Effector memory CD4-positive, alpha-beta T cell (primary cell): ENCODE results near the gene CDH4.

Experiments
- DNase-seq, 3 donors: peaks; one replicate each; pipeline ENCODE4 v3.0.0-alpha.2; 2020
- H3K27ac ChIP-seq: 2 replicates; pipeline ENCODE4 v1.7.0; 2013; ENCODE audit warnings: mild to moderate bottlenecking, low read length, moderate library complexity; ENCODE audit not compliant: insufficient read depth, poor library complexity, severe bottlenecking
- H3K27me3 ChIP-seq: replicated peaks from 2 replicates; pipeline ENCODE4 v1.7.0; 2013; ENCODE audit warnings: mild to moderate bottlenecking, low read length; ENCODE audit not compliant: insufficient read depth, control insufficient read depth, poor library complexity, severe bottlenecking
- H3K36me3 ChIP-seq: 2 replicates; pipeline ENCODE4 v1.7.0; 2013; ENCODE audit warnings: mild to moderate bottlenecking, low read length, moderate library complexity; ENCODE audit not compliant: control insufficient read depth, insufficient read depth
- H3K4me1 ChIP-seq: 2 replicates; pipeline ENCODE4 v1.7.0; 2013; ENCODE audit warnings: low read length, mild to moderate bottlenecking; ENCODE audit not compliant: control insufficient read depth, insufficient read depth, poor library complexity, severe bottlenecking
- H3K4me3 ChIP-seq: 2 replicates; pipeline ENCODE4 v1.7.0; 2013; ENCODE audit warnings: low read length, low read depth, mild to moderate bottlenecking; ENCODE audit not compliant: insufficient read depth, poor library complexity, severe bottlenecking
- H3K9me3 ChIP-seq: 2 replicates; pipeline ENCODE4 v1.7.0; 2013; ENCODE audit warnings: mild to moderate bottlenecking, low read length, moderate library complexity; ENCODE audit not compliant: control insufficient read depth

Gene CDH4

DNA sequence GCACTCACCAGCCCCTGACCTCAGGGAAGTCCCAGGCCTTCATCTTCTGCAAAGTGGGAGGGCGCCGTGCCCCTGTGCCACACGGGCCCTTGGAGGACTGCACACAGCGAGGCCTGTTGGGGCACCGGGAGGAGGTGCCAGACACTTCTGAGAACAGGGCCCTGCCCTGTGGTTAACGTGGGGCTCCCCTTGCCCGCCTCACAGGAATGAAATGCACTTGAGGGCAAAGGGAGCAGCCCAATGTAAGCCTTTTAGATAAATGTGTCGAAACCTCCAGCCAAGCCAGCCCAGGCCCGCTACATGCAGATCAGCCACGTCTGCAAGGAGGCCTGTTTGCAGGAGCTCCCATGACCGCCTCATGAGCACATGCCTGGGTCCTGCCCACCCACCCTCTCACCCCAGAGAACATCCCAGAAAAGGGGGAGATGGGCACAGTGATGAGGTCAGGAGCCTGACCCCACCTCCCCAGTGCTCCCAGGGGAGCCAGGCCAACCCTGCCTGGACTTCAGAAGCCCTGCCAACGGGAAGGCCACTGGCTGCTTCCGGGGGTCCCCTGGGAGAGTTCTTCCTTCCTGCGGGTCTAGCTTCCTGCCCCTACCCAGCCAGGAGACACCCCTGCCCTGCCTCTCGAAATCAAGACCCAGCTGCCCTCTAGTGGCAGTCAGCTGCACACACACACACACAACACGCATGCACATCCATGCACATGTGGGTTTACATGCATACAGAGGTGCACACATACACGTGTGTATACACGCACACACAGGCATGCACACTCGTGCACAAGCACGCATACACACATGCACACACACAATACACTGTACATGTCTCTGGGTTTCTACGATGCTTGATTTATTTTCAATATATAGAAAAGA lies 634.9 kb downstream of the CDH4 start:
- H3K27ac ChIP-seq, result no peak overlapping the region
- no peak for DNase-seq
- H3K9me3 ChIP-seq, result no peaks in the 10 kb centered on the region
- H3K27me3 ChIP-seq, result no peaks in the 10 kb centered on the region
- H3K4me1 ChIP-seq, result no peaks in the 10 kb centered on the region
- H3K36me3 ChIP-seq, result no peaks in the 10 kb centered on the region
- no peak overlapping the region for H3K4me3 ChIP-seq

DNA sequence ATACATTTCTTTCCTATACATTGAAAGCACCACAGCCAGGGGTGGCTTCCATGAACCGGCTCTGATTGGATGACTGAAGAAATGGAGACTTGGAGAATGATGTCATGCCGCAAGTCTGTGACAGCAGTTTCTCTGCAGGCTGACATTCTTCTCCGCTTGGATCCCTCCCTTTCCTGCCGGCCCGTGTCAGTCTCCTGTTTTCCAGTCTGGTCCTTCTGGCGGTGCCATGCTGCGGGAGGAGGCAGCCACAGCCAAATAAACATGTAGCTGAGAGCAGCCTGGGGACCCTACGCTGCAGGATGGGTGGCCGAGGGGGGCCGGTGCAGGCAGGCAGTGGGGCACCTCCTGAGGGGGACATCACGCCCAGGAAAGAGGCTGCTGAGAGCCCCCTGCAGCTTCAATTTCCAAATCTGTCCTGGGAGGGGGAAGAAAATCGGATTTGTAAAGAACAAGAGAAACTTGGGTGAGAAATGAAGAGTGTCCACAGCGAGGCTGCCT lies 635.6 kb downstream of the CDH4 start:
- H3K27me3 ChIP-seq, result no peaks in the 10 kb centered on the region
- no peaks in the 10 kb centered on the region for H3K9me3 ChIP-seq
- no peak overlapping the region for H3K4me3 ChIP-seq
- H3K36me3 ChIP-seq, result no peaks in the 10 kb centered on the region
- no peak for DNase-seq
- H3K27ac ChIP-seq, result no peak overlapping the region
- H3K4me1 ChIP-seq, result no peaks in the 10 kb centered on the region

DNA sequence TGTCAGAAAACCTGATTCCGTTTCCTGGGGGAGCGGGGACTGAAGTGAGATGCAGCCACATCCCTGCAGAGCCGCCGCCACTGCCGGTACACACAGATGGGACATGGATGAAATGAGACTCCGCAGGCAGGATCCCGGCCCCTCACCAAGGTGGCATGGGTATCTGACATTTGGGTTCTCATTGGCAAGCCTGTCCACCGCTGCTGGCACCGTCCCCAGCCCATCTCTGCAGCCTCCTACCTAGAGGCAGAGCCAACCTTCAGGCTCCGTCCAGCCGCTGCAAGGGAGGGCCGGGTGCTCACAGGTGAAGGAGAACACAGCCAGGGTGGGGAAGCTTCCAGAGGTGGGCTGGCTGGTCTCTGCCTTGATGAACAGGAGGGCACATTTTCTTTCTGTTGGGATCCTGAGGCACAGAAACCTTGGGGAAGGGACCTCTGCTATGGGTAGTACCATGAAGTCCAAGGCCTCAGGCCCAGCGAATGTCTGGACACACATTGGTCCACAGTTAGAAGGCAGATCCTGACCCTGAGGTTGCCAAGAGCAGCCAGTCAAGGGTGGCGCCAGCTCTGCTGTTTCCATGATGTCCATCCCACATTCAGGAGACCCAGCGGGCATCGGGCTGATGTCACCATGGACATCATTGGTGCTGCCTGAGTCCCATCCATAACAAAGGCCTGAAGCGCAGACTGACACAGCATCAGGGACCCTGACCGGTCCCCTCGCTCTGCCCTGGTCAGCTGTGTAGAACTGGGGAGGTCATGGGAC lies 636.2 kb downstream of the CDH4 start:
- Histone ChIP-seq H3K27ac (no peak overlapping the region), H3K4me1 (no peaks in the 10 kb centered on the region), H3K36me3 (no peaks in the 10 kb centered on the region), H3K27me3 (no peaks in the 10 kb centered on the region), H3K4me3 (no peak overlapping the region), H3K9me3 (no peaks in the 10 kb centered on the region)
- DNase-seq, result no peak

DNA sequence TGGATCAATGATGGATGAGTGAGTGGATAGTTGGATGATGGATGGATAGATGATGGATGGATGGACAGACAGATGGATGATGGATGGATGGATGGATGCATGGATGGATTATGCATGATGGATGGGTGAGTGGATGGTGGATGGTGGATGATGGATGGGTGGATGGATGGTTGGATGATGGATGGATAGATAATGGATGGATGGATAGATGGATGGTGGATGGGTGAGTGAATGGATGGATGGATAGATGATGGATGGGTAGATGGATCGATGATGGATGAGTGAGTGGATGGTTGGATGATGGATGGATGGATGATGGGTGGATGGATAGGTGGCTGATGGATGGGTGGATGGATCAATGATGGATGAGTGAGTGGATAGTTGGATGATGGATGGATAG lies 637.6 kb downstream of the CDH4 start:
- Histone ChIP-seq H3K27ac (no peak overlapping the region), H3K27me3 (no peaks in the 10 kb centered on the region), H3K9me3 (no peaks in the 10 kb centered on the region), H3K36me3 (no peaks in the 10 kb centered on the region), H3K4me1 (no peaks in the 10 kb centered on the region), H3K4me3 (no peak overlapping the region)
- no peak for DNase-seq

DNA sequence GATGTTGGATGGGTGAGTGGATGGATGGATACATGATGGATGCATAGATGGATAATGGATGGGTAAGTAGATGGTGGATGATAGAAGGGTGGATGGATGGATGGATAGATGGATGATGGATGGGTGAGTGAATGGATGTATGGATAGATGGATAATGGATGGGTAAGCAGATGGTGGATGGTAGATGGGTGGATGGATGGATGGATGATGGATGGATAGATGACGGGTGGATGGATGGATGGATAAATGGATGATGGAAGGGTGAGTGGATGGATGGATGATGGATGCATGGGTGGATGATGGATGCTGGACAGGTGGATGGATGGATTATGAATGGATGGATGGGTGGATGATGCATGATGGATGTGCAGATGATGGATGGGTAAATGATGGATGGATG lies 638.1 kb downstream of the CDH4 start:
- Histone ChIP-seq H3K4me3 (no peak overlapping the region), H3K27me3 (no peaks in the 10 kb centered on the region), H3K9me3 (no peaks in the 10 kb centered on the region), H3K4me1 (no peaks in the 10 kb centered on the region), H3K27ac (no peak overlapping the region), H3K36me3 (no peaks in the 10 kb centered on the region)
- no peak for DNase-seq

DNA sequence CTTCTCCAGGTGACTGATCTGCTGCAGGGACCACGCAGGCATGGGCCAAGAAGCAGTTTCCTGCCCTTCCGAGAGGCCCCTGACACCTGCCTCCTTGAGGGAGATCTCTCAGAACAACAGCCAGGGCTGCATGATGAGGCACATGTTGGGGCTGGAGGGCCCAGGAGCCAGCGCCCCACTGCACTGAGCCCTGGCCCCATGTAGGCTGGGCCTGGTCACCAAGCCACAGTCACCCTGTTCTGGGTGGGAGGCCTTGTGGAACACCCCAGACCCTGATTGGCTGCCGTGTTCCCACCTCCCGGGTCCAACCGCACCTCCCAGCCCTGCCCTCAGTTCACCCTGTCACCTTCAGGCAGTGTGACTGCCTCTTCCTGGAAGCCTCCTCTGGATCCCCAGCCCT lies 639.4 kb downstream of the CDH4 start:
- Histone ChIP-seq H3K27ac (no peak overlapping the region), H3K36me3 (no peaks in the 10 kb centered on the region)
- no peak for DNase-seq

DNA sequence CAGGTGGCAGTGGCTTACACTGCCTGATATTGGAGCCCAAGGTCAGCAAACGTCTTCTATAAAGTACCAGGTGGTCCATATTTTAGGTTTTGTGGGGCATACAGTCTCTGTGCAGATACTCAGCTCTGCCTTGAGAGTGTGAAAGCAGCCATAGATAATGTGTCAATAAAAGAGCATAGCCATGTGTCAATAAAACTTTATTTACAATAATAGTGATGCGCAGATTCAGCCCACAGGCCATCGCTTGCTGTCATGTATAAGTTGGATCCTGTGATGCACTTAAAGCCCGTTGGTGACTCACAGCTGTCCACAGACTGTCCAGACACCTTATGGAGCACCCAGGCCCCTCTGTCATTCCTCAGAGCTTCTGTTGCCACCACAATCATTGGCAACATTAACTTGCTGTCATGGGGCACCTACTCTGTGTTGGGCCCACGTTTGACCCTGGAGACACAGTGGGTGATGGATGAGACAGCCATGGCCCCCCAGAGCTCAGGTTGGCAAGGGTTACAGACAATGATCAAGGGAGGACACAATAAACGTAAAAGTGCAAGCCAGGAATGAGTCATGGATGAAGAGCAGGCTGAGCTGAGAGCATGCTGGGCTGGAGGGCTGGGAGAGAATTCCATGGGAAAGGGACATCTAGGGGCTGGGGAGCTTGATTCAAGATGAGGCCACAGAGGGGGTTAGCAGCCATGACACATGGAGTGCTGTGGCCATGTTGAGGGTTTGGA lies 640.0 kb downstream of the CDH4 start:
- Histone ChIP-seq H3K36me3 (no peaks in the 10 kb centered on the region), H3K27me3 (no peaks in the 10 kb centered on the region), H3K9me3 (no peaks in the 10 kb centered on the region), H3K4me3 (no peak overlapping the region), H3K27ac (no peak overlapping the region), H3K4me1 (no peaks in the 10 kb centered on the region)
- no peak for DNase-seq

More for the DNA sequence above, 639.4 kb downstream of the CDH4 start:
- H3K4me1 ChIP-seq, result no peaks in the 10 kb centered on the region
- no peaks in the 10 kb centered on the region for H3K9me3 ChIP-seq
- no peak overlapping the region for H3K4me3 ChIP-seq
- no peaks in the 10 kb centered on the region for H3K27me3 ChIP-seq

DNA sequence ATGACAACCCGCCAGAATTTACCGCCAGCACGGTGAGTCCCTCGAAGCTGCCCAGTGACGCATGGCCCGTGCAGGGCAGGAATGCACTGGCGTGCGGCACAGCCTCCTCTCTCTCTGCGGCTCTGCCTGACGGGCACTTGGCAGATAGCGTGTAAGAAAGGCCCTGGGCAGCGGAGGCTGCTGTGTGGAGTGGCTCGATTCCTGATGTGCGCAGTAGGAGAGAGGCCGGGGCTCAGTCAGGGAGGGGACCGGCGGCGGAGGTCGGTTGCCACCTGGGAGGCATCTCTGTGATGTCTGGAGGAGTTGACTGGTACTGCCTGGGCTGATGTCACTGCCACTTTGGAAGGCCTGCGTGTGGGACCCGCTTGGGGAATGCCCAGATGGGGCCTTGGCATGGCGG lies 643.0 kb downstream of the CDH4 start:
- H3K4me1 ChIP-seq, result no peaks in the 10 kb centered on the region
- H3K36me3 ChIP-seq, result no peaks in the 10 kb centered on the region
- no peak overlapping the region for H3K27ac ChIP-seq
- H3K27me3 ChIP-seq, result no peaks in the 10 kb centered on the region
- no peaks in the 10 kb centered on the region for H3K9me3 ChIP-seq
- DNase-seq, result no peak
- no peak overlapping the region for H3K4me3 ChIP-seq

DNA sequence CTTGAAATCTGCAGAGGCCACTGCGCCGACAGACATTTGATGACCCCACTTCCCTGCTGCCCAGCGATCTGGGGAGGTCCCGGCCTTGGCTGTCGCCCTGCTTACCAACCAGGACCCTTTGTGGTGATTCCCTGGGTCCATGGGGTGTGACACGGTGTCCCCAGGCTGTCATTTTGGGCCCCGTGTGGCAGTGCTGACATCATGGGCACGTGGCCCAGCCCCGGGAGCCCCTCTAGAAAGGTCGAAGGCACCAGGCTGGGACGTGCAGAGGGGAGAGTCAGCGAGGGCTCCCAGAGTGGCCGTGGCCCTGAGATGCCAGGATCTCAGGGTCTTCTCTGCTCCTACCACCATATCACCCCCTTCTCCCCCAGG lies 643.6 kb downstream of the CDH4 start:
- no peaks in the 10 kb centered on the region for H3K4me1 ChIP-seq
- H3K27me3 ChIP-seq, result no peaks in the 10 kb centered on the region
- DNase-seq, result no peak
- no peak overlapping the region for H3K27ac ChIP-seq
- H3K9me3 ChIP-seq, result no peaks in the 10 kb centered on the region
- H3K36me3 ChIP-seq, result no peaks in the 10 kb centered on the region
- H3K4me3 ChIP-seq, result no peak overlapping the region
